HG03520 (cell line): ENCODE results near the gene TRAF1.

Experiments
- ATAC-seq: cut with Tn5 transposase; IDR thresholded peaks from one replicate; pipeline ENCODE4 v1.9.1; 2021; ENCODE audit warnings: mild to moderate bottlenecking, moderate library complexity; ENCODE audit not compliant: unreplicated experiment

Gene TRAF1

GRCh38 chr9:120924698-120925534 is 1.7 kb downstream of the TRAF1 start:
- ATAC-seq: no peak

GRCh38 chr9:120923620-120924328 is 2.8 kb downstream of the TRAF1 start:
- no peak for ATAC-seq

GRCh38 chr9:120922404-120923195 is 4.0 kb downstream of the TRAF1 start:
- ATAC-seq: no peak

- ATAC-seq: no peak
Measured at GRCh38 chr9:120921661-120922181, 4.9 kb downstream of the TRAF1 start.

- ATAC-seq: no peak
Measured at GRCh38 chr9:120920806-120921178, 5.8 kb downstream of the TRAF1 start.

GRCh38 chr9:120919843-120920805 is 6.5 kb downstream of the TRAF1 start:
- ATAC-seq: no peak

GRCh38 chr9:120918931-120919842 is 7.4 kb downstream of the TRAF1 start:
- ATAC-seq: no peak

- no peak for ATAC-seq
Measured at GRCh38 chr9:120917929-120918762, 8.4 kb downstream of the TRAF1 start.

GRCh38 chr9:120916991-120917880 is 9.4 kb downstream of the TRAF1 start:
- ATAC-seq: no peak

GRCh38 chr9:120916588-120916987 is 10.0 kb downstream of the TRAF1 start:
- ATAC-seq: no peak

- ATAC-seq: no peak
Measured at GRCh38 chr9:120915854-120916470, 10.6 kb downstream of the TRAF1 start.

GRCh38 chr9:120914953-120915352 is 11.6 kb downstream of the TRAF1 start:
- no peak for ATAC-seq

GRCh38 chr9:120914396-120914795 is 12.2 kb downstream of the TRAF1 start:
- no peak for ATAC-seq

- ATAC-seq: no peak
Measured at GRCh38 chr9:120913647-120914264, 12.8 kb downstream of the TRAF1 start.

- ATAC-seq: no peak
Measured at GRCh38 chr9:120912958-120913646, 13.5 kb downstream of the TRAF1 start.
